HuH-7.5 (cell line): ENCODE measurements around the gene TSPAN8.
"Not testable (repeated sequence)": the region's sequence is repeated elsewhere in the genome, so short reads cannot be mapped to it uniquely, and the experiment has no call there.

Source experiments
- DNase-seq: peaks from one replicate; pipeline ENCODE4 v3.0.0; 2011; ENCODE audit warnings: low spot score

TSPAN8 gene

DNA sequence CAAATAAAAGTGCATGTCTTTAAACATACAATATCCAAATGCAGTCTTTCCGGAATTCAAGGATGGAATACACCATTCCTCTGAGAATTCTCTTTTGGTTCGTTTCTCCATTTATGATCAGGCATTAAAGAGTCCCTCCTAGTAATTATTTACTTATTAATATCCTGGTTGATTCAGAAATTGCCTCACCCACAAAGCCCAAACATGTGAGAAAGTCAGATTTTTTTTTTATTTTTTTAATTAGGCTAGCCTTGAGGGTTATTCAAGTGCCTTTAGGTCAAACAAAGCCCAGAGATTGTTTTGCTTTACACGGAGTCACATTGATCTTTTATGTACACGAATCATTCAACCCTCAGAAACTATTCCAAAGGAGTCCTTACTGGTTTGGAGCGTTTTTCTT, 6.4 kb upstream of the TSPAN8 start:
- no peak for DNase-seq

- DNase-seq: no peak
Observed at GRCh38 chr12:71162832-71163763, 5.3 kb upstream of the TSPAN8 start.

GRCh38 chr12:71161591-71161990, 3.8 kb upstream of the TSPAN8 start:
- DNase-seq: no peak

DNA sequence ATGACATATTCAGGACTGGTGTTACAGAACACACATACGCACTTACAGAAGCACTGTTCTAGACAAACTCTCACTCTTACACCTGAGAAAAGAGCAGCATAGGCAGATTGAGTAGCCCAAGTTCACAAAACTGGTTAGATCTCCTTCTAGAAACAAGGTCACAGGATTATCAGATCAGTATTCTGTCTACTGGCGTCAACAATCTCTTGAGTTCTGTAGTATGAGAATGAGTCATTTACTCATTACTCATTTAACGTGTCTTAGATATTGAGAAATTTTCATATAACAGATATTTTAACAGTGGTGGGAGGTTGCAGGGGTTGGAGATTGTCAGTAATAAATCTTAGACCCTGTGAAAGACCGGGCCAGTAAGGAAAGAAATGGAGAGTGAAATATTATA, 2.8 kb upstream of the TSPAN8 start:
- DNase-seq: no peak

GRCh38 chr12:71159878-71160277, 2.1 kb upstream of the TSPAN8 start:
- no peak for DNase-seq

DNA sequence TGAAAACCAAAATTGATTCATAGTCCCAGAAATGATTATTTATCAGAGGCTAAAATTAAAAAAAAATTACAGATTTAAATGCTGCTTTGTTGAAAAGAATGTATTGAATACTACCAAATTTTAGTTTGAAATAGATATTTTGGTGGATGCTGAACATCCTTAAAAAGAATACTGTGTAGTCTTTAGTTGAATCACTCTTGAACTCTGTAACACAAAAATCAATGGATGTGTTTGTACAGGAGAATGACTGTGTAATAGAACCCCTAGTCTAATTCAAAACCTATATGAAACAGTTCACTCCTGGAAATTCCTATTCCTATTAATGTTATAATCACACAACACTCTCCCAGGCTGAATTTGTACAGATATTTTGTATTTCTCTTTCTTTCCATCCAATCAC, 1.5 kb upstream of the TSPAN8 start:
- no peak for DNase-seq

GRCh38 chr12:71158361-71158882, 623 bp upstream of the TSPAN8 start:
- DNase-seq: no peak

- no peak for DNase-seq
Observed at GRCh38 chr12:71155225-71155624, 2.6 kb downstream of the TSPAN8 start.

DNA sequence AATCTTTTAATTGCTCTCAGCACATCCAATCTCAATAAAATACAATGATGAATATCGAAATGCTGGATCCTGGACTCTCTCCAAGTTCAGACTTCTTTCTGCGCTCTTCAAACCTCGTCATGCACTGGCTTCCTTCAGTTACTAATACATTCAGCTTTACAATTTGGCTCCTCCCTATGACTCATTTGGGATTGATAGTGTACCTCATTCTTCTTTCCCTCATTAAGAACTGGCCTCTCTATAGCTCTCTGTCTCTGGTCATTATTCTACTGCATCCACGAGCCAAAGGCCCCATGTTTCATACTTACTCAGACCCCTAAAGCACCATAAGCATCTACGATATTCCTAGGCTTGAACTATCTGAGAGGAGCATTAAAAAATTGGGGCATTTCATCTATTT, 4.9 kb downstream of the TSPAN8 start:
- DNase-seq: no peak

DNA sequence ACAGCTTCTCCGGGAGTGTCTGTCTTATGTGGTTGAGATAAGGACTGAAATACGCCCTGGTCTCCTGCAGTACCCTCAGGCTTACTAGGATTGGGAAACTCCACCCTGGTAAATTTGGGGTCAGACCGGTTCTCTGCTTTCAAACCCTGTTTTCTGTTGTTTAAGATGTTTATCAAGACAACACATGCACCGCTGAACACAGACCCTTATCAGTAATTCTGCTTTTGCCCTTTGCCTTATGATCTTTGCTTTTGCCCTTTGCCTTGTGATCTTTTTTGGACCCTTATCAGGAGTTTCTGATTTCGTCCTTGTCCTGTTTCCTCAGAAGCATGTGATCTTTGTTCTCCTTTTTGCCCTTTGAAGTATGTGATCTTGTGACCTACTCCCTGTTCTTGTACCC, 7.8 kb downstream of the TSPAN8 start:
- DNase-seq: not testable (repeated sequence)

- DNase-seq: no peak
Observed at GRCh38 chr12:71144682-71145081, 13.1 kb downstream of the TSPAN8 start.

- no peak for DNase-seq
Observed at GRCh38 chr12:71142956-71143355, 14.8 kb downstream of the TSPAN8 start.

DNA sequence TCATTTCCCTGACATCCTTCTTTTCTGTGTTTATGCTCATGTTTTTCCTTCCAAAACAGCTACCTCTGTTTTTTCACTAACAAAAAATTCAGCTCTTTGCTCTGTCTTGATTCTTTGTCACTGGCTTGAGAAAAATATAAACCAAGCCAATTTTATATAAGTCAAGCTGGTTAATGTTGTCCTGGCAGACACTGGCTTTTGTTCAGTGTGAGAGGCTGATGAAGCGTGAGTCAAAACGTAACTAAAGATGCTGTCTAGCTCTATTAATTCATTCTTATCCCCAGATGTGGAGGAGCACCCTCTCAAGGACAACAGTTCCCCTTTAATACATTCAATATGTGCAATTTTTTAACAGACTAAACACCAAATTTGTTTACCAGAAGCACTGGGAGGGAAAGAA, 15.8 kb downstream of the TSPAN8 start:
- DNase-seq: no peak

DNA sequence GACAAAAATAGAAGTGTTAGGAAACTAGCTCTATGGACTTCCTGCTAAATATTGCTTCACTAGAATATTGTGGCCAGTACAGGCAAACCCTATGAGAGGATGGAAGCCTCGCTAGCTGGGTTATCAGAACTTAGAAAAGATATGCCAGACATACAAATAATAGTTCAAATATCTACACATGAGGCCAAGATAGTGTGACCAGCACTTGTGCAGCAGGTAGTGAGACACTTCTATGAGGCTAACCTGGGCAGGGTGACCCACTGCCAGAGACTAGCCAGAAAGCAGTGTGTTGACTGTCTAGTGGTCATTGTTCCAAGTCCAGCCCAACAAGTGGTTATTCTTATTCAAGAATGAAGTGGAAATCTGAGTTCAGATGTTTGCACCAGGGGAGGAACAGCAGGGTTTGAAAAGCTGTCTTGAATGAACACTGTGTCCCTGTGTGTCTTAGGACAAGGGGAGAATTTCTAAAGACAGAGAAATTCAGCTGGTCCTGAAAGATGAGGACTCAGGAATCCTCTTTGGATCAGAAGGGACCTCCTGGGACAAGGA, 16.3 kb downstream of the TSPAN8 start:
- no peak for DNase-seq

DNA sequence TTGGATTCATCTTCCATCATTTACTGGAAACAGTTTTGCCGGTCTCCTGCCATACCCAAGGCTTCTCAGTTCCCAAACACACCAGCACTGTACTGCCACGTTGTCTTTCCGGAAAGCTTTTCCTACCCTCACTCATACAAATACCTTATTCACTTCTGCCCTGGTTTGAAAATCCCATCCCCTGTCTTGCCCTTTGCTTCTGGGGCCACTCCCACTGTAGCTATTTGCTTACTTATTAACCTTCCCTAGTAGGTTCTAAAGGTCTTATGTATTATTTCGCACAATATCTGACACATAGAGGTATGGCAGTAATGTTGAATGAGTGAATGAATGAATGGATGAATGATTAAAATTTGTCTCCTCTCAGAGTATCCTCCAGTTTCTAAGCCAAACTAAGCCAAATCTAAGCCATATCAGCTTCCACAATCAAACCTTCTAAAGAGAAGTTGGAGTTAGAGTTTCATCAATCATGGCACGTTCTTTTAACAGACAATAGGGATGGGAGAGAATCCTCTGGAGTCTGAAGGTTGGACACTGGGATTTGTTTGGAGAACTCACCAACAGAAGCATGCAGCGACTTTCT, 18.6 kb downstream of the TSPAN8 start:
- no peak for DNase-seq

GRCh38 chr12:71138011-71138410, 19.8 kb downstream of the TSPAN8 start:
- DNase-seq: no peak

GRCh38 chr12:71135812-71136176, 22.0 kb downstream of the TSPAN8 start:
- no peak for DNase-seq

GRCh38 chr12:71135077-71135811, 22.6 kb downstream of the TSPAN8 start:
- DNase-seq: no peak

- DNase-seq: no peak
Observed at GRCh38 chr12:71134405-71134804, 23.4 kb downstream of the TSPAN8 start.

GRCh38 chr12:71130521-71131069, 27.2 kb downstream of the TSPAN8 start:
- DNase-seq: no peak

GRCh38 chr12:71129364-71129763, 28.4 kb downstream of the TSPAN8 start:
- no peak for DNase-seq

DNA sequence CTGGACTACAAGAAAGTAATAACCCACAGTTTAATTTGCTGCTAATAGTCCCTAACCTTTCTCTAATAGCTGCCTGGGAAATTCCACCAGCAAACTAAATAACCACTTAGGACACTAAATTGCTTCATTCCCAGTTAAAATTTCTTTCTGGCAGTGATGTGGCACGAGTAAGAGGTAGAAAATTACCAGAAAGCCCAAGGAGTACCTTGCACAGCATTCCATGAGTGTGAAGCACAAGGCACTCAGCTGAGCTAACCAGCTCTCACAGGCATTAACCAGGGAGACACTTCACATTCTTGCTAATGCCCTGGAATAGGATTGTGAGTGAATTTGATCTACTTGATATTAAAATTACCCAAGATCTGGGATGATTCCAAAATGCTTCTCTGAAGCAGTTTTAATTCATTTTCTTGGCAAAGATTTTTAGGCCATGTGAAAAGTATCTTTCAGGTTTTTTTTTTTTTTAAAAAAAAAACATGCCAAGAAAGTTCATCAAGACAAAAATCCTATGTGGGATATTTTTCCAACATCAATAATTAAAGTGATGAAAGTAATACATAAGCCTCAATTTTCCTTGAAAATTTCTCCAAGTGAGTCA, 29.5 kb downstream of the TSPAN8 start:
- no peak for DNase-seq
